Rectal smooth muscle tissue (tissue), 1 donor: ENCODE measurements around the gene MIEN1.

Source experiments
- H3K27ac ChIP-seq: one replicate; pipeline ENCODE4 v1.7.0; 2013; ENCODE audit warnings: low read depth, low read length, inconsistent platforms
- H3K27me3 ChIP-seq: one replicate; pipeline ENCODE4 v1.7.0; 2013; ENCODE audit warnings: low read length; ENCODE audit not compliant: control insufficient read depth, insufficient read depth
- H3K36me3 ChIP-seq: one replicate; pipeline ENCODE4 v1.7.0; 2013; ENCODE audit warnings: low read length; ENCODE audit not compliant: control insufficient read depth, insufficient read depth
- H3K4me1 ChIP-seq: one replicate; pipeline ENCODE4 v1.7.0; 2013; ENCODE audit warnings: low read length; ENCODE audit not compliant: control insufficient read depth, insufficient read depth
- H3K4me3 ChIP-seq: one replicate; pipeline ENCODE4 v1.7.0; 2013; ENCODE audit warnings: low read length
- H3K9ac ChIP-seq: one replicate; pipeline ENCODE4 v1.7.0; 2013; ENCODE audit warnings: low read length

The MIEN1 gene

DNA sequence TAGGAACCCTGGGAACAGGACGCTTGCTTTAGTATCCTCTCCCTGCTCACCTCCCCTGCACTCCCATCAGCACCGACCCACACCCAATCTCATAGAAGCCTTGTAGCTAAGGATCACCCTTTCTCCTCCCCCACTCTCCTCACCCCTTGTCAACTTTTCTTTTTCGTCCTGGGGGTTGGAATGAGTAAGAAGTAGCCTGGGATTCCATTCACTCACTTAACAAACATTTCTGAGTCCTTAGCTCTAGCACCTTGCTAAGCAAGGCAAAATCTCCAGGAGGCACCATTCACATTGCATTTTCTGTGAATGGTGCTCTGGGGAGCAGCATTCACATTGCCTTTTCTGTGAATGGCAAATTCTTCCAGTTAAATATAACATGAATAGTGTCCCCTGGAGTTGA, 41.4 kb downstream of the MIEN1 start:
- Histone ChIP-seq H3K4me3 (peak overlapping the region; percentile 85), H3K27ac (no peak overlapping the region)

DNA sequence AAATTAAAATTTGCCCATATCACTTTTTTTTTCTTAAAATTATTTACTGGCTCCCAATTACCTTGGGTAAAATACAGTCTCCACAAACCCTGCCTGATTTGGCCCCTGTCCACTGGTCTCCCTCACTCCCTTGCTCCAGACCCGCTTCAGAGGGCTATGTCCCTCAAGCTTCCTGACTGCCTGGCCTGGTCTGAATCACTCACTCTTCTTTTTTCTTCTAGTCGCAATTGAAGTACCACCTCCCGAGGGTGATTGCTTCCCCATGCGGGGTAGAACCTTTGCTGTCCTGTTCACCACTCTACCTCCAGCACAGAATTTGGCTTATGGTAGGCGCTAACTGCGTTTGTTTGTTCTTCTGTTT, 41.9 kb downstream of the MIEN1 start:
- H3K36me3 ChIP-seq: no peaks in the 10 kb centered on the region
- peak overlapping the region; percentile 85 for H3K4me3 ChIP-seq
- peak overlapping the region; percentile 91 for H3K27ac ChIP-seq
- peak overlapping the region; percentile 19 for H3K9ac ChIP-seq
- H3K27me3 ChIP-seq: no peaks in the 10 kb centered on the region
- peaks cover 8% of the 10 kb centered on the region for H3K4me1 ChIP-seq

More for the DNA sequence above, 41.4 kb downstream of the MIEN1 start:
- Histone ChIP-seq H3K4me1 (peaks cover 8% of the 10 kb centered on the region), H3K36me3 (no peaks in the 10 kb centered on the region), H3K27me3 (no peaks in the 10 kb centered on the region), H3K9ac (no peak overlapping the region)

DNA sequence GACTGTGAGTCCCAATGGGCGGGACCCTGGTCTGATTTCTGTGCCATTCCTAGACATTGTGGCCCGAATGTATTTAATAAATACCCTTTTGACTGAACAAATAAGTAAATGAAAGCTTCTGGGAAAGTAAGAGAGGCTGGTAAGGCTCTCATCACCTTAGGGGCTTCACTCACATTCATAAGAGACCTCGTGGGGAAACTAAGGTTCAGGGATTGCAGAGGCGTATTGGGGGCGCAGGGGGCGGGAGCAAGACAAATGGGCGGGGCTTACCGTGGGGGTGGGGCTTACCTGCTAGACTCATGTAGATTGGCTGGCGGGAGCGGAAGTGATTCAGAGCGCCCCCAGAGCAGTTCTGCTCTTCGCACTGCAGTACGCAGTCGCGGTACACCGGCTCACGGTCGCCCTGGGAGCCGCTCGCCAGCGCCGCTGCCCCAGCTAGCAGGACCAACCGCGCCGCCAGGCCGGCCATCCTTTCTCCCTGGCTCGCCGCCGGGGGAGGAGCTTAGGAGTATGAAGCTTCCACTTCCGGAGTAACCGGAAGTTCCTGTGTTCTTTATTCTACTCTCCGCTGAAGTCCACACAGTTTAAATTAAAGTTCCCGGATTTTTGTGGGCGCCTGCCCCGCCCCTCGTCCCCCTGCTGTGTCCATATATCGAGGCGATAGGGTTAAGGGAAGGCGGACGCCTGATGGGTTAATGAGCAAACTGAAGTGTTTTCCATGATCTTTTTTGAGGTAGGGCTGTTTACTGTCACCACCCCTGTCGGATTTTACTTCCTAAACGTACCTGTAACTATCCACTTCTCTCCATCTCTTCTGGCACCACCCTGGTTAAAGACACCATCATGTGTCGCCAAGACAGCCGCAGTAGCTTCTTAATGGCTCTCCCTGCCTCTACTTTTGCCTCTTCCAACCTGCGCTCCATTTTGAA, 42.5 kb downstream of the MIEN1 start, which contains the start of gene PGAP3:
Gene PGAP3, minus strand, starts transcription at position 512 of the 929 bp plus-strand sequence. Its CDS starts 43 bp downstream, at position 469.
- Histone ChIP-seq H3K36me3 (no peaks in the 10 kb centered on the region), H3K4me3 (peak within 1 kb of the TSS; percentile 85), H3K9ac (peak within 1 kb of the TSS; percentile 19), H3K27me3 (no peaks in the 10 kb centered on the region), H3K4me1 (peaks cover 8% of the 10 kb centered on the region), H3K27ac (peak within 1 kb of the TSS; percentile 91)

DNA sequence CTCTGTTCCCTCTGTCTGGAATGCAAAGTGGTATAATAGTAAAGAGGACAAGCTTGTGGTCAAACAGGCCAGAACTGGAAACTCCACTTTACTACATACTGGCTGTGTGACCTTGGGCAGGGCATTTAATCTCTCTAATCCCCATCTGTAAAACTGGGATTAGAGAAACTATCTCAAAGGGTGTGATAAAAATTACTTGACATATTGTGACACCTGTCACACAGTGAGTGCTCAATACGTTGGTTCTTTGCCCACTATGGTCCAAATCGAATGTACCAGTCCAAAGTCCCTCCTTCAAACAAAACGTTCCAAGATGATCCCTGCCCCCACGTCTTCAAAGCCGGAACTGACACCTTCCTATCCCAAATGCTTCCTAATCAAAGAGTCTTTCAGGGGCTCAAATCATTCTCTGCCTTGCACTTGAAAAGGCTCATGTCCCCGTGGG, 43.2 kb downstream of the MIEN1 start:
- Histone ChIP-seq H3K9ac (no peak overlapping the region), H3K27ac (peak overlapping the region; percentile 91), H3K36me3 (no peaks in the 10 kb centered on the region), H3K4me1 (peaks cover 8% of the 10 kb centered on the region), H3K27me3 (no peaks in the 10 kb centered on the region), H3K4me3 (peak overlapping the region; percentile 85)

DNA sequence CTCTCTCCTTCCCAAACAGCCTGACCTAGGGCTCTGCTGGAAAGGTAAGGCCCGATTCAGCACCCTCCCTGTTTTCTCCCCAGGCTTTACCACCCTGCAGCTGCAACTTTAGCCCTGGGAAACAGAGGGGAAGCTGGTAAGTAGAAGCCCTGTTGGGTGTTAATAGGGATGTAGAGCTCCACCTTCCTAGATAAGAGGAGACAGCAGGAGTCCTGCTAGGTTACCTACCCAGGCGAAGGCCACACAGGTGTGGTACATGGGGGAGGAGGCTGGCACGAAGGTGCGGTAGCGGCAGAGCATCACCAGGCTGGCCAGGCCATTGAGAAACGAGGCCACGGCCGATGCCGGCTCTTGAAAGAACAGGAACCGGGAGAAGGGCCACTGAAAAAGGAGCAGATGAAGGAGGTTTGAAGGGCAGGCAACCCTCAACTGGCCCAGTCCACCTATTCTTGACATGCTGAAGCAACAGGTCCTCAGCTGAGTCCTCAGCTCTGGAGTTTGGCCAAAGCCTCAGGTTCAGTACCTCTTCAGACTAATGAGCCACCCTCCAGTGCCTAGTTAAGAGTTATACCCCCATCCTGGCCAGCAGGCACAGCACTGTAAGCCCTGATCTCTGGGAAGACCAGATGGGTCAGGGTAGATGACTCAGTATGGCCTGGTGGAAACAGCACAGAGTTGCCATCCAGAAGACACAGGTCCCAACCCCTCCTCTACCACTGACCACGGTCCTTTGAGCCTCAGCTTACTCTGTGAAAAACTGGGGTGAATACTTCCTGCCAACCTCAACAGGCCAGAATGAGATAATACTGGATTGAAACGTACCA, 45.8 kb downstream of the MIEN1 start:
- Histone ChIP-seq H3K27me3 (no peaks in the 10 kb centered on the region), H3K27ac (no peak overlapping the region), H3K4me3 (no peak overlapping the region), H3K9ac (no peak overlapping the region), H3K36me3 (peaks cover 2% of the 10 kb centered on the region), H3K4me1 (peaks cover 8% of the 10 kb centered on the region)

DNA sequence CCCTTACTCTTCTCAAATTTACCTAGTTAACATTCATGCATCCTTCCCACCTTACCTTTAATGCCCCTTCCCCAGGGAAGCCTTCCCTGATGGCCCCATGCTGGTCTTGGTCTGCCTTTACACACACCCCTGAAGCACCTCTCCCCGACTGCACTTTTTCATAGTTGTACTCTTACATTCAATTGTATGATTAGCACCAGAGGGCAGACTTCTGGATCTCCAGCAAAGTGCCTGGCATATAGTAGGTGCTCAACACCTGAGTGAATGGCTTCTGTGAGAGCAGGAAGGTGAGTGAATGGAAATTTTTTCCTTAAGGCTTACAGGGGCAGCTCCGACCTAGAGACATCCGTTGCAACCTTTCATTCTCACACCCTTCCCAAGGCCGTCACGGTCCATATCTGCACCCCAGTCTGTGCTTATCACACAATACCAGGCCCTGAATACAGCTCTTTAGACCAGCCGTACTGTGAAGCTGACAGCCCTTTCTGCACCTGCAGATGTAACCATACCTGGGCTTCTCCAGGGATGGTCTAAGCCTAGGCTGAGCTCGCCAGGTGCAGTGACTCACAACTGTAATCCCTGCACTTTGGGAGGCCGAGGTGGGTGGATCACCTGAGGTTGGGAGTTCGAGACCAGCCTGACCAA, 46.9 kb downstream of the MIEN1 start:
- no peak overlapping the region for H3K27ac ChIP-seq
- peaks cover 3% of the 10 kb centered on the region for H3K4me1 ChIP-seq
- peaks cover 2% of the 10 kb centered on the region for H3K36me3 ChIP-seq
- H3K9ac ChIP-seq: no peak overlapping the region
- no peaks in the 10 kb centered on the region for H3K27me3 ChIP-seq
- H3K4me3 ChIP-seq: no peak overlapping the region

DNA sequence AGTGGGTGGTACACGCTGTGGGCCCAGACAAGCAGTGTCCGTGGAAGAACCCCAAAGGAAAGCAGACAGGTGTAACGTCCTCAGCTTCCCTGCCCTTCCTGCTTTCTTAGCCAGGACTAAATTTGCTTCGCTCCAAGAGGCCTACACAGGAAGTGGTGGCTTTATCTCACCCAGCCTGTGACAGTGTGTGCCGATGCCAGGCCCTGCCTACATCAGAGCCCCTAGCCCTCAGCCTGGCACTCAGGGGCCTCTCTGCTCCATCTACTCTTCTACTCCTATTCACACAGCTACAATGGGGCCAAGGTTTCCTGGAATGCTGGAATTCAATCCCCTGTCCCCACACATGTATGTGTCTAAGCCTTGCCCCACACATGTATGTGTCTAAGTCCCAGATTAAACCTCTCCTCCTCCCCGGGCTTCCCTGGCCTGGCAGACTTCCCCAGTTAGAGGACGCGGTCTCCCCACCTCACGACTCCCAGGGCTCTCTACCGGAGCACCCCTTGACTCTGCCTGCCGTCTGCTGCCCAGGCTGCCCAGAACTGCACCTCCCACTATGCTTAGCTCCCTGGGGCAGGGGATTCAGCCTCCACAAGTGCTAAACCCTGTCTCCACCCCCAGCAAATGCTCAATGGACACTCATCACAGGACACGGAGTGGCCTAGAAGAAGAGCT, 50.7 kb downstream of the MIEN1 start:
- Histone ChIP-seq H3K4me1 (no peaks in the 10 kb centered on the region), H3K27ac (no peak overlapping the region), H3K9ac (no peak overlapping the region), H3K4me3 (no peak overlapping the region), H3K27me3 (no peaks in the 10 kb centered on the region), H3K36me3 (peaks cover 2% of the 10 kb centered on the region)
